Mesothelial cell of epicardium (in vitro differentiated cells): ENCODE data around the gene SLIT3. TPM values are rescaled to one million over a fixed set of nuclear protein-coding genes. Genes with fewer than 3 reads are reported as not detected.

Experiments used
- DNase-seq, 2 experiments: peaks; one replicate each; pipeline ENCODE4 v3.0.0; 2021; ENCODE audit warnings: low spot score in 2 of 2; ENCODE audit not compliant: unreplicated experiment in 2 of 2
- H3K27ac Mint-ChIP-seq: 2 replicates; pipeline ENCODE4 v1.8.0; 2021; ENCODE audit warnings: mixed read lengths
- H3K27me3 Mint-ChIP-seq: 2 replicates; pipeline ENCODE4 v1.8.0; 2021; ENCODE audit warnings: low read depth, mixed read lengths
- H3K36me3 Mint-ChIP-seq: 2 replicates; pipeline ENCODE4 v1.8.0; 2021; ENCODE audit warnings: mixed read lengths
- H3K4me1 Mint-ChIP-seq: 2 replicates; pipeline ENCODE4 v1.8.0; 2021; ENCODE audit warnings: mixed read lengths
- H3K4me3 Mint-ChIP-seq: 2 replicates; pipeline ENCODE4 v1.8.0; 2021; ENCODE audit warnings: mild to moderate bottlenecking, moderate library complexity, mixed read lengths
- H3K9me3 Mint-ChIP-seq: 2 replicates; pipeline ENCODE4 v1.8.0; 2021; ENCODE audit warnings: mixed read lengths
- total RNA-seq: library from RNA; stranded (reverse); gene quantifications from 3 replicates; pipeline ENCODE4 v1.2.1, GENCODE V29; 2021
- TF ChIP-seq, protein P1 (sequence below): fragments of 200-600 bp; sonication (generic); IDR thresholded peaks from one replicate; pipeline ENCODE4 v1.5.0; 2021; ENCODE audit warnings: antibody characterized with exemption; ENCODE audit not compliant: unreplicated experiment

The SLIT3 gene
- total RNA-seq, 1 donor from 2014 or later: 65.1 TPM

DNA sequence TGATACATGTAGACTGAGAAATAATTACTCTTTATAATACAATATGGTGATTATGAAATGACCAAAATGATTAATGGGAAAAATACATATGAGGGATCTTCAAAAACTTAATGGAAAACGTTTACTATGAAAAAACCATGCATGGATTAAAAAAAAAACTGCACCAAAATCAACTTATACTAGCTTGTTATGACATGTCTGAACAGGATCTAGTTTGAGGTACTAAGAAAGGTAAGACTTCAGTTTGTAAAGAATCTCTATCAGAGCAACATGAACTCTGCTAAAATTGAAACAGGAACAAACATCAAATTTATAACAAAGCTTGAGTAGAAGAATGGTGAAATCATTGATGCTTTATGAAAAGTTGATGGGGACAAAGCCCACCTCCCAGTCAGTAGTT, 178.0 kb downstream of the SLIT3 start:
- Mint-ChIP-seq H3K36me3 (peaks cover 10% of the 10 kb centered on the region), H3K27ac (no peak overlapping the region), H3K9me3 (peaks cover 11% of the 10 kb centered on the region), H3K4me3 (no peak overlapping the region), H3K27me3 (no peaks in the 10 kb centered on the region), H3K4me1 (peaks cover 34% of the 10 kb centered on the region)
- TF ChIP-seq, protein P1, sequence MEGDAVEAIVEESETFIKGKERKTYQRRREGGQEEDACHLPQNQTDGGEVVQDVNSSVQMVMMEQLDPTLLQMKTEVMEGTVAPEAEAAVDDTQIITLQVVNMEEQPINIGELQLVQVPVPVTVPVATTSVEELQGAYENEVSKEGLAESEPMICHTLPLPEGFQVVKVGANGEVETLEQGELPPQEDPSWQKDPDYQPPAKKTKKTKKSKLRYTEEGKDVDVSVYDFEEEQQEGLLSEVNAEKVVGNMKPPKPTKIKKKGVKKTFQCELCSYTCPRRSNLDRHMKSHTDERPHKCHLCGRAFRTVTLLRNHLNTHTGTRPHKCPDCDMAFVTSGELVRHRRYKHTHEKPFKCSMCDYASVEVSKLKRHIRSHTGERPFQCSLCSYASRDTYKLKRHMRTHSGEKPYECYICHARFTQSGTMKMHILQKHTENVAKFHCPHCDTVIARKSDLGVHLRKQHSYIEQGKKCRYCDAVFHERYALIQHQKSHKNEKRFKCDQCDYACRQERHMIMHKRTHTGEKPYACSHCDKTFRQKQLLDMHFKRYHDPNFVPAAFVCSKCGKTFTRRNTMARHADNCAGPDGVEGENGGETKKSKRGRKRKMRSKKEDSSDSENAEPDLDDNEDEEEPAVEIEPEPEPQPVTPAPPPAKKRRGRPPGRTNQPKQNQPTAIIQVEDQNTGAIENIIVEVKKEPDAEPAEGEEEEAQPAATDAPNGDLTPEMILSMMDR: no peak
- no peak for DNase-seq

DNA sequence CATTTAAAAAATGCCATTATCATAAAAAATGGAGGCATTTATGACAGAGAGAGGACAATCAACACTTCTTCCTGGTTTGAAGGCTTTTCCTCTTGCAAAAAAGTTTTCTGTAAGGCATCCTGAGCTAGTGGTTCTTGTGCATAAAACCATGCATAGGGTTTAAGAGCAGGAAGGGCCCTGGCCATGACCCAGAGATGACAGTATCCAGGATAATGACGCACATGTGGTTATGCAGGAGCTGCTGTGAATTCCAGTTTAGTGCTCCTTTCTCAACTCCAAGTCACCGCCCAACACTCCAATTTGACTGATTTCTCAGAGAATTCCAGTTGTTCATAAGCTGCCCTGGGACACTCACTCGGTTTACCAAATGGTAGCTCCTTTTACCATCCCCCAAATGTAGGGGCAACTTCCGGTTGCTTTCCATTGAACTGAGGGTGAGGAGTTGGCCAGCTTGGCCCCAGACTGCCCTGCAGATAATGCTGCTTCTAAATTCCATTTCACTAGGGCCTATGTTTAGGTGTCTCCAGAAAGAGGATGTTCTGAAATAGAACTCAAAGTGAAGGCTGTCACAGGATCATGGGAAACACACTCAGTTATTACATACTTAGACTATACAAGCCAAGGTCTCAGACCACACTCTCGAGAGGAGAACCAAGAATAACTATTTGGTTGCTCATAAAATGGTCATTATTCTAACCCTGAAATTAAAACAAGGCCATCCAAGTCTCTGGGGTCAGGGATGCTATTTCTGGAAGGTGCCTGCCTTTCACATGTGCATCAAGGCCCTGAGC, 179.1 kb downstream of the SLIT3 start:
- peaks cover 32% of the 10 kb centered on the region for H3K4me1 Mint-ChIP-seq
- peaks cover 10% of the 10 kb centered on the region for H3K36me3 Mint-ChIP-seq
- no peaks in the 10 kb centered on the region for H3K27me3 Mint-ChIP-seq
- no peak overlapping the region for H3K4me3 Mint-ChIP-seq
- H3K9me3 Mint-ChIP-seq: peaks cover 11% of the 10 kb centered on the region
- no peak overlapping the region for H3K27ac Mint-ChIP-seq
- TF ChIP-seq, protein P1: no peak
- DNase-seq: no peak

DNA sequence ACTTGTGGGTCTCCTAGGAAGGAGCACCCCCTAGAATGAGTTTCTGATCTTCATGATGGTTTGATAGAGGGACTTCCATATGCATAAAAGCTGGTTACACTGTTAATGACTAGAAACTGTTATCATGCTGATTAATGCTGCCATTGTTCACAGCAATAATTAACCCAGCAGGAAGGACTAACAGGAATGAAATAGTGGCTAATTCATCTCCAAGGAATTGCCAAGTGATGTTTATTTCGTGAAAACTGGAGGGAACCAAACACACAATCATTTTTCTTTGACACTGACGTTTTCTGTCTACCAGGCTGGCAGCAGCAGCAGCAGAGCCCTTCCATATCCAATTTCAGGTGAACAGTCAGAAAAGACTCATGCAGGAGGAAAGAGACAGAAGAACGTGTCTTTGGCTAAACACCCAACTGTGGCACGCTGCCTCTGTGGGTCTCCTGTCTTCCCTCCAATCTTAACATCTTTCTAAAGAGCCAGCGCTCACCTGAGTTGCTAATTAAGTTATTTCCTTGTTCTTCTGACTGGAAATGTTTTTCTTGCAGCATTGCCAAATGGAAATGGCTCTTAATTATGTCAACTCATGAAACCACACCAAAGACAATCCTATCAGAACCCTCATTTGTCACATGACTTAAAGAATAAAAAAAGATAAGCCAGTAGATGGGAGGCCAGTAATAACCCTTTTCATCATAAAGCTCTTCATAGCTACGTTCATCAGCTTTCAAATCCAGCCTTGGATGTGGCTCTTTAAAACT, 181.5 kb downstream of the SLIT3 start:
- DNase-seq: no peak
- H3K9me3 Mint-ChIP-seq: peaks cover 11% of the 10 kb centered on the region
- H3K4me1 Mint-ChIP-seq: peaks cover 14% of the 10 kb centered on the region
- H3K27me3 Mint-ChIP-seq: no peaks in the 10 kb centered on the region
- H3K4me3 Mint-ChIP-seq: no peak overlapping the region
- H3K36me3 Mint-ChIP-seq: peaks cover 10% of the 10 kb centered on the region
- no peak overlapping the region for H3K27ac Mint-ChIP-seq
- TF ChIP-seq, protein P1: no peak

DNA sequence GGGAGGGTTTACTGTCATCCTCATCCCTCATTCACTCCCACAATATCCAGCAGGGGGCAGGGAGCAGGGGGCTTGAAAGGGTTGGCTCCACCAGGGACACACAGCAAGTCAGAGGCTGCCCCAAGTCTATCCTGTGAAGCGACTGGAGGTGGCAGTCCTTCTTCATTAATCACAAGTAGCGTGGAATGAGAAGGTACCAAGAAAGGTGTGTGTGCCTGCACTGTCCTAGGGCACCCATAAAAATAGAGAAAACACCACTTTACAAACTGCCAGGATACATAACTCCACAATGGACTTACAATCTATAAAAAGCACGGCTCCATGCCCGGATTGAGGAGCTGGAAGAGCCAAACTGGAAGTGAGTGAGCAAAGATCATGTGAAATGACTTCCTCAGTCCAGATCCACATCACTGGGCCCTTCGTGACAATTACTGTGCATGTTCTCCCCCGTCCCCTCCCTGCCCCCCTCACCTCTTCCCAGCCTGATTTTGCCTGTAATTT, 183.9 kb downstream of the SLIT3 start:
- Mint-ChIP-seq H3K4me1 (peaks cover 14% of the 10 kb centered on the region), H3K36me3 (no peaks in the 10 kb centered on the region), H3K27ac (no peak overlapping the region), H3K9me3 (no peaks in the 10 kb centered on the region), H3K4me3 (no peak overlapping the region), H3K27me3 (no peaks in the 10 kb centered on the region)
- no peak for DNase-seq
- TF ChIP-seq, protein P1: no peak

DNA sequence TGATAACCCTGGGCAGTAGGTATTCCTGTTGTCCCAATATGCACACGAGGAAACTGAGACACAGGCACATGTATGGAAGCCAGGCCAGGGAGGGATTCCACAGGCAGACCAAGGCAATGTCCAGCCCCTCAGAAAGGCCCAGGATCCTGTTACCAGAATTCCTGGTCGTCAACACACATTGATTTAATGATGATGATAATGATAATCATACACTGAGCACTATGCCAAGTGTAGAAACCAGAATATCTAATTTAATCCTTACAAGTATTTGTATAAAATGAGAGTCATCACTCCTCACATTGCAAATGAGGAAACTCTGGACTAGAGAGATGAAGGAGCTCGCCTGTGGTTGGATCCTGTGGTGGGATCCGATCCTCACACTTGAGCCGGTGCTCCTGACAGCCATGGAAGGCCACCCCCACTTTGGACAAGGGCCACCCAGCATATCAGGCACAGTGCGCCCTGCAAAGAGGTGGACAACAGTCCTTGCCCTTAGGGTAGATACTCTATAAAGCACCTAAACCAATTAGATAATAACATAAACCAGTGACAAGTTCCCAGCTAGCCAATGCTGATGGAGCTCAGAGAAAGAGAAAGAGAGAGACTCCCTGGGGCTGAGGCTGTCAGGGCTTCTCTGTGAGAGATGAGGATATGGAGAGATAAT, 185.3 kb downstream of the SLIT3 start:
- Mint-ChIP-seq H3K27me3 (no peaks in the 10 kb centered on the region), H3K4me1 (peaks cover 13% of the 10 kb centered on the region), H3K36me3 (peaks cover 4% of the 10 kb centered on the region), H3K4me3 (no peak overlapping the region), H3K27ac (no peak overlapping the region), H3K9me3 (peaks cover 6% of the 10 kb centered on the region)
- DNase-seq: no peak
- TF ChIP-seq, protein P1: no peak
